ENCODE results near the gene CDH11. TPM values are rescaled to one million over a fixed set of nuclear protein-coding genes. Genes with fewer than 3 reads are reported as not detected.

Gene CDH11
- total RNA-seq, 2 donors from 2014 or later = 51.6 to 59.1 TPM

- TF ChIP-seq CTCF (IDR thresholded peaks at IDR 0.05) = no peak
- Histone ChIP-seq H3K4me3 (no peak overlapping the region), H3K36me3 (no peaks in the 10 kb centered on the region), H3K4me1 (peaks cover 0 to 12% of the 10 kb centered on the region in 2 donors), H3K27ac (no peak overlapping the region), H3K9me3 (no peaks in the 10 kb centered on the region), H3K27me3 (no peaks in the 10 kb centered on the region)
- no peak for DNase-seq (ENCODE audit: low spot score)
These were observed 46.0 kb downstream of the CDH11 start for GRCh38 chr16:65075877-65076276.

GRCh38 chr16:65071433-65072311, 50.2 kb downstream of the CDH11 start:
- no peak for TF ChIP-seq CTCF (IDR thresholded peaks at IDR 0.05)
- H3K4me3 ChIP-seq = peak overlapping the region in 1 of 2 donors; percentile 20
- H3K27me3 ChIP-seq = no peaks in the 10 kb centered on the region
- peaks cover 0 to 26% of the 10 kb centered on the region in 2 donors for H3K4me1 ChIP-seq
- no peaks in the 10 kb centered on the region for H3K36me3 ChIP-seq
- peak; percentile 79 for DNase-seq (ENCODE audit: low spot score)
- no peaks in the 10 kb centered on the region for H3K9me3 ChIP-seq
- H3K27ac ChIP-seq = peak overlapping the region; percentile 66 to 68

GRCh38 chr16:65070831-65071432, 50.9 kb downstream of the CDH11 start:
- no peaks in the 10 kb centered on the region for H3K27me3 ChIP-seq
- TF ChIP-seq CTCF (IDR thresholded peaks at IDR 0.05) = no peak
- DNase-seq (ENCODE audit: low spot score) = peak; percentile 93

GRCh38 chr16:65069766-65070165, 52.1 kb downstream of the CDH11 start:
- Histone ChIP-seq H3K27me3 (no peaks in the 10 kb centered on the region), H3K4me3 (no peak overlapping the region), H3K36me3 (no peaks in the 10 kb centered on the region), H3K9me3 (no peaks in the 10 kb centered on the region), H3K4me1 (peaks cover 0 to 26% of the 10 kb centered on the region in 2 donors), H3K27ac (no peak overlapping the region)
- no peak for DNase-seq (ENCODE audit: low spot score)
- no peak for TF ChIP-seq CTCF (IDR thresholded peaks at IDR 0.05)

More at GRCh38 chr16:65070831-65071432, 50.9 kb downstream of the CDH11 start:
- H3K4me1 ChIP-seq = peaks cover 0 to 26% of the 10 kb centered on the region in 2 donors
- peak overlapping the region in 1 of 2 donors; percentile 20 for H3K4me3 ChIP-seq
- H3K27ac ChIP-seq = peak overlapping the region; percentile 66 to 68
- no peaks in the 10 kb centered on the region for H3K9me3 ChIP-seq
- no peaks in the 10 kb centered on the region for H3K36me3 ChIP-seq

- H3K4me1 ChIP-seq = peaks cover 0 to 26% of the 10 kb centered on the region in 2 donors
- no peak overlapping the region for H3K27ac ChIP-seq
- H3K4me3 ChIP-seq = no peak overlapping the region
- no peak for TF ChIP-seq CTCF (IDR thresholded peaks at IDR 0.05)
- no peak for DNase-seq (ENCODE audit: low spot score)
- H3K36me3 ChIP-seq = no peaks in the 10 kb centered on the region
- H3K27me3 ChIP-seq = no peaks in the 10 kb centered on the region
- no peaks in the 10 kb centered on the region for H3K9me3 ChIP-seq
These were observed 52.8 kb downstream of the CDH11 start for GRCh38 chr16:65069065-65069464.
